Activated CD8-positive, alpha-beta T cell treated with anti-CD3 and anti-CD28 coated beads for 36 hours (primary cell): ENCODE data around the gene SFMBT1. TPM values are rescaled to one million over a fixed set of nuclear protein-coding genes. Genes with fewer than 3 reads are reported as not detected.

Experiments used
- ATAC-seq: fragments of 200-7000 bp; cut with Tn5 transposase; one replicate; pipeline ENCODE4 v1.10.0; 2021; ENCODE audit warnings: mild to moderate bottlenecking, moderate library complexity
- CTCF ChIA-PET: fragments of 350-600 bp; sonication (Branson Sonifier 250); formaldehyde crosslinking; loops from one replicate; lab custom pipeline; 2021; ENCODE audit warnings: antibody characterized with exemption; lab: Charles Lee
- POLR2A ChIA-PET: fragments of 350-600 bp; sonication (Branson Sonifier 250); formaldehyde crosslinking; loops from one replicate; lab custom pipeline; 2021; ENCODE audit warnings: antibody characterized with exemption; lab: Charles Lee
- DNase-seq: peaks from one replicate; pipeline ENCODE4 v3.0.0-alpha.2; 2020
- H3K27ac Mint-ChIP-seq: one replicate; pipeline ENCODE4 v1.8.0; 2021; ENCODE audit warnings: mild to moderate bottlenecking, mixed read lengths
- H3K27me3 Mint-ChIP-seq: one replicate; pipeline ENCODE4 v1.8.0; 2021; ENCODE audit warnings: mixed read lengths
- H3K36me3 Mint-ChIP-seq: one replicate; pipeline ENCODE4 v1.8.0; 2021; ENCODE audit warnings: low read depth, mixed read lengths
- H3K4me1 Mint-ChIP-seq: one replicate; pipeline ENCODE4 v1.8.0; 2021; ENCODE audit warnings: low read depth, mixed read lengths
- H3K4me3 Mint-ChIP-seq: one replicate; pipeline ENCODE4 v1.8.0; 2021; ENCODE audit warnings: mild to moderate bottlenecking, moderate library complexity, mixed read lengths
- H3K9me3 Mint-ChIP-seq: one replicate; pipeline ENCODE4 v1.8.0; 2021; ENCODE audit warnings: mixed read lengths
- CTCF ChIP-seq: fragments of 200-600 bp; IDR thresholded peaks from one replicate; pipeline ENCODE4 v1.8.0; 2022; ENCODE audit warnings: antibody characterized with exemption, mild to moderate bottlenecking
- intact Hi-C: fragments of 100-400 bp; cut with micrococcal nuclease; formaldehyde crosslinking; loops from one replicate; pipeline ENCODE4 v1.10.0; 2022
- total RNA-seq, 2 experiments: library from RNA; stranded (reverse); gene quantifications; one replicate each; pipeline ENCODE4 v1.2.3, GENCODE V29; 2021

Gene SFMBT1
- total RNA-seq, 2 experiments from 2014 or later: 17.8 to 20.1 TPM

GRCh38 chr3:53069422-53070068 is 23.7 kb upstream of the SFMBT1 start:
- Mint-ChIP-seq H3K36me3 (no peaks in the 10 kb centered on the region), H3K4me1 (peaks cover 17% of the 10 kb centered on the region), H3K27me3 (peaks cover 3% of the 10 kb centered on the region), H3K9me3 (no peaks in the 10 kb centered on the region), H3K27ac (no peak overlapping the region), H3K4me3 (no peak overlapping the region)
- no peak for TF ChIP-seq CTCF
- ChIA-PET POLR2A (interaction anchor here (0.8 to 1.1 kb wide), 2 partner anchors 10 to 11 kb away, joined by 3 read pairs; no protein-coding TSS in a partner anchor), CTCF (interaction anchor here (1.9 kb wide), 1 partner anchor 134 kb away, joined by 4 read pairs; no protein-coding TSS in a partner anchor)
- intact Hi-C loops: loop anchor here (10.0 kb wide), 1 partner anchor 135 kb away; no protein-coding TSS in a partner anchor
- ATAC-seq (no peak), DNase-seq (no peak)

- DNase-seq (no peak), ATAC-seq (no peak)
- H3K9me3 Mint-ChIP-seq: no peaks in the 10 kb centered on the region
- no peak for TF ChIP-seq CTCF
- H3K36me3 Mint-ChIP-seq: no peaks in the 10 kb centered on the region
- H3K4me1 Mint-ChIP-seq: peaks cover 13% of the 10 kb centered on the region
- ChIA-PET CTCF (interaction anchor here (1.2 kb wide), 1 partner anchor 49 kb away, joined by 3 read pairs; no protein-coding TSS in a partner anchor), POLR2A (no interaction called here)
- H3K4me3 Mint-ChIP-seq: no peak overlapping the region
- peaks cover 3% of the 10 kb centered on the region for H3K27me3 Mint-ChIP-seq
- H3K27ac Mint-ChIP-seq: no peak overlapping the region
- intact Hi-C loops: no loop called here
Observed at GRCh38 chr3:53068176-53068575, 22.3 kb upstream of the SFMBT1 start.

- Mint-ChIP-seq H3K4me3 (no peak overlapping the region), H3K4me1 (peaks cover 8% of the 10 kb centered on the region), H3K27me3 (peaks cover 5% of the 10 kb centered on the region), H3K36me3 (no peaks in the 10 kb centered on the region), H3K27ac (no peak overlapping the region), H3K9me3 (no peaks in the 10 kb centered on the region)
- TF ChIP-seq CTCF: no peak
- no peak for DNase-seq
- CTCF ChIA-PET: interaction anchor here (1.2 kb wide), 1 partner anchor 50 kb away, joined by 3 read pairs; no protein-coding TSS in a partner anchor
- no peak for ATAC-seq
- POLR2A ChIA-PET: no interaction called here
- intact Hi-C loops: no loop called here
Observed at GRCh38 chr3:53067567-53067966, 21.7 kb upstream of the SFMBT1 start.

- no peak overlapping the region for H3K27ac Mint-ChIP-seq
Observed at GRCh38 chr3:53065841-53066480, 20.1 kb upstream of the SFMBT1 start.

More at GRCh38 chr3:53065841-53066480, 20.1 kb upstream of the SFMBT1 start:
- POLR2A ChIA-PET: no interaction called here
- ATAC-seq: no peak
- Mint-ChIP-seq H3K4me3 (no peak overlapping the region), H3K27me3 (peaks cover 5% of the 10 kb centered on the region), H3K9me3 (no peaks in the 10 kb centered on the region), H3K4me1 (no peaks in the 10 kb centered on the region), H3K36me3 (no peaks in the 10 kb centered on the region)
- CTCF ChIA-PET: no interaction called here
- DNase-seq: no peak
- no peak for TF ChIP-seq CTCF
- intact Hi-C loops: no loop called here
